Nucleus accumbens (tissue), 56 donors: ENCODE data around the gene PLEKHA8.

Source experiments
- DNase-seq, 56 donors: peaks; one replicate each; lab custom pipeline; 2025; lab: John Stamatoyannopoulos, UW

Gene PLEKHA8

DNA sequence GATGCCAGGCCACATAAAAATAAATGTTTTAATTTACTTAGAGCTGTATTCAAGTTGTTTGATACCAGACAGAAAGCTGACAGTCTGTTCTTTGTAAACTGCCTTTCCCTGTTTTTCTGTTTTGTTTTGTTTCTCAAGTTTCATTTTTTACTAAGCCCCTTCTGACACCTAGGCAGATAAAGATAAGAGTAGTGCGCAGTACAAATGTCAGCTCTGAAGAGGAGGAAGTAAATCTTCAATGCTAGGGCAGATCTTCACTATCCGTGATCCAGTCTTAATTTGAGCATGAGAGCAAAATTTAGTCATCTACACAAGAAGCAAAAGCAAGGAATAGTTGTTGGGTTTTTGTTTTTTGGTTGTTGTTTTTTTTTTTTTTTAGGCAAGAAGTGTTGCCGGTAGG, 133.9 kb downstream of the PLEKHA8 start:
- DNase-seq = no peak

DNA sequence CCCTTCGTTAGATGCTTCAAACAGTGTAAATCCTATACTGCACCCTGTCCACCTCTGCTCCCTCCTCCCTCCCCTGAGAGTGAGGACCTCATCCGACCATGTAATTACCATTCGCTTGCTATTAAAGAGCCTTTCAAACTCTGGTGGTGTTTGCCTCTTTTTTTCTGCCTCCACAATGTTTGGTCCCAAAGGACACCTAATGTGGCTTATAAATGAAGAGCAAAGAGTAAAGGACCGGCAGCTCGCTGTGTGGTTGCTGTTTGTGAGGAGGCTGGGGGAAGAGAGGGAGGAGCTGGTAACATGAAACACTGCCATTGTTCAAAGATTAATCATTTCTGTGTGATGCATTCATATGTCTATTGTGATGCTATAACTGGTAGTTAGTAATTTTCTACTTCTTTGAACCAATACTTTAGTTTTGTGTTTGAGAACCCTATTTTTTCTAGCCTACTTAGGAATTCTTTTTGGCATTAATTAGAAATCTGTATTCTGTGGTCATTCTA, 134.5 kb downstream of the PLEKHA8 start:
- peak in 27 of 56 donors; percentile 11 to 59 (median 32) for DNase-seq

DNA sequence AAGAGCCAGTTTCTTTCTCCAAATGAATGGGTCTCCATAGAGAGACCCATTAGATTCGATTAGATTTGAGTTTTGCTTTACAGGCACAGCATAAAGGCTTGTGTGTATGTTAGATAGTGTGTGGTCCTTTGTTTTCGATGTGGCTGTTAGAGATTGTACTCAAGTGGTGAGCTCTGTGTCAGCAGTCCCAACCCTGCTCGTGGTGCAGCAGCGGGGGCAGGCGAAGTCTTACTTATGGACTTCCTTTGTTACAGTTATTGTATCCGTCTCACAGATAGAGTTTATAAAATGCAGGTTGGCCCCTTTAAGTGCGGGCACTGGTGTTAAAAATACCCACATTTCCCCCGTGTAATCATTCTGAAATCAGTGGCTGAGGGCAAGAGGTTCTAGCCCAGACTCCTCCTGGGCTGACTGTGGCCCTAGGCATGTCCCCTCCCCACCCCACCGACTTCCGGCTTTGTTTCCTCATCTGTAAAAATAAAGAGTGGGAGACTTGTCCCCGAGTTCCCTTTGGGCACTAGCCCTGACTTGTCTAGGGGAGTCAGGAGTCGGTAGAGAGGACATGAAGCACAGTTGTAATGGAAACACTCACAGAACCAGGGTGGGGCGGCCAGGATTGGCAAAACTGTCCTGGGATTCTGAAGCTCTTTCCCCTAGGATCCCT, 135.2 kb downstream of the PLEKHA8 start:
- peak in 40 of 56 donors; percentile 22 to 79 (median 56) for DNase-seq

DNA sequence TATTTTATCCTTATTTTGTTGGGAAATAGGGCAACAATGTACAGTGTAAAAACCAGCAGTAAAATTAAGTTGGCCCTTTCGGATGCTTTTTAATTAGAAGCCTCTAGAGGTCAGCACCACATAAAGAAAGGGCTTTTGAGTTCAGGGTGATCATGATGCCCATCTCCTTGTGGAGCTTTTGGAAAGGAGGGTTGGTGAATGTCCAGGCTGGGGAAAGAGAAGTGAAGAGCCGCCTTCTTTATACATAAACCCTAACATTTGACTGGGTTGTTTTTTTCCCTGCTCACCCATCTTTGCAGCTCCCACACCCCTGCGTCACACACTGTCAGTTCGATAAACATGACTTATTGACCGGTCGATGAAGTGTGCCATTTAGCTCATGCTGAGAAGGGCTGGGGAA, 136.4 kb downstream of the PLEKHA8 start:
- DNase-seq = peak in 15 of 56 donors; percentile 13 to 51 (median 28)

DNA sequence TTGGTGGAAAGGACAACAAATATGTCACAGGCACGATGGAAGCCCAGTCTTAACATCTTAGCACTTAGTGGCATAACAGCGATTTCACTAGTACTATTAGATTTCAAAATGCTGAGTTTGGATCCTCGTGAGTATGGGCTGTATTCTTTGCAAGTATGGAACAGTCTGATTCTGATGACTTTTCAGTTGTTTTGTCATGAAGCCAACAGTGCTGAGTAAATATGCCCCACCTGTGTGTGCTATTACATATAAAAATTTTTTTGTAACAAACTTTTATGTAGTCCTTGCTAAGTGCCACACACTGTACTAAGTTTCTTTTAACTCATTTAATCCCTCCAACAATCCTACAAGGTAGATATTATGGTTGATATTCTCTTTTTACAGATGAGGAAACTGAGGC, 137.4 kb downstream of the PLEKHA8 start:
- DNase-seq = no peak

DNA sequence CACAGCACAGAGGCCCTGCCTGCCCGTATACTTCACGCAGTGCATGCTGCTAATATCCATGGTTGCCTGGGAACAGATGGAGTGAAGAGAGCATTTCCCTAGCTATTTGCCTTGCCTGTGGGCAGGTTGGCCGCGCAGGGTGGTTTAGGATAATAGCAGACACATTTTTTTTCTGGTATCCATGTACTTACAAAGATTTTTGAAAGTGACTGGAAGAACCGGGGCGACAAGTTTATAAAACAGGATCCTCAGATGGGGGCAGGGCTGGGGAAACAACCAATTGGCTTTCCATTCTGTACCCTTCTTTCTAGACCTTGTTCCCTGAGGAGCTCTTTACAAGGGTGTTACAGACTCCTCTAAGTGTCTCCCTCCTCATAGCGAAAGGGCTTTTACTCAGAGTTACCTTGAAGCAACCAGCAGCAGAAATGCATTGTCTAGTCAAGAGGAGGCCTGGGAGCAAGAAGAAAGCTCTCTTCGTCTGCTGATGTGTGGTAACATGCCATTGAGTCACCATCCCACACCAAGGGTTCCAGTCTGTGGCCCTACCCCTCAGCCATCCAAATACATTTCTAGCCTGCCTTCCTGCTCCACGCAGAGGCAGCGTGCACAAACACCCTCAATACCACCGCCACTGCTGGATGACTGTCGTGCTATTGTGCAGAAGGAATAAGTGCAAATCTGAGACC, 138.1 kb downstream of the PLEKHA8 start:
- peak in 1 of 56 donors; percentile 24 for DNase-seq

DNA sequence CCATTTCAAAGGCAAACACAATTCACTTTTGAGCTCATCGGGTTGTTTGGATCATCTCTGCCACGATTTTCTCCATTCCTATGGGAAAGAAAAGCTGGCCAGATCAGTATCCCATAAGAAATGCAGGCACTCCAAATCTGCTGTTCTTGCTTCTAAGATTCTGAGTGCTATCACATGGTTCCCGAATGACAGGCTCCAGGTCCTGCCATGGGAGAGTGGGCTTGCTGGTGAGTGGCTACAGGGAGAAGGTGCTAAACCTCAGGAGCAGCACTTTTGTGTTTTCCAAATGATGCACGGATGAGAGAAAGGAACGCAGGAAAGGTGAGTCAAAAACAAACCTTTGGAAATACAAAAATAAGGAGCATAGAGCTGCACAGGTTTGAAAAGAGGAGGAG, 138.6 kb downstream of the PLEKHA8 start:
- DNase-seq = no peak

DNA sequence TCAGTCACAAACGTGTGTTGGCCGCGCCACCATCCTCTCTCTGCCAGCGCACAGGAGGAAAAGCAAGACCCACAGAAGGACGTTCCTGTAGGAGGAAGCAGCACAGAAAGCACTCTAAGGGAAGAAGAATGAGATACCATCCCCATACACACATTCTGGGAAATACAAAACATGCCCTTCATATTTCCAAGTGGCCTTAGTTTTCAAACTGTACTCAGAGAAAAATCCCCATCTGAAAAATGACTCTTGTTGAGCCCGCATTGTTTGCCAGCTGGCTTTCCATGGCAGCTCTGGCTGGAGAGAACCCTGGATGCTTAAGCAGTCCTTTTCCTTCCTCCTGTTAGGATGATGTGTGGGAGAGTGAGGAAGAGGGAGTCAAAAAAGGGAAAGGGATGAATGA, 139.7 kb downstream of the PLEKHA8 start:
- DNase-seq = no peak

DNA sequence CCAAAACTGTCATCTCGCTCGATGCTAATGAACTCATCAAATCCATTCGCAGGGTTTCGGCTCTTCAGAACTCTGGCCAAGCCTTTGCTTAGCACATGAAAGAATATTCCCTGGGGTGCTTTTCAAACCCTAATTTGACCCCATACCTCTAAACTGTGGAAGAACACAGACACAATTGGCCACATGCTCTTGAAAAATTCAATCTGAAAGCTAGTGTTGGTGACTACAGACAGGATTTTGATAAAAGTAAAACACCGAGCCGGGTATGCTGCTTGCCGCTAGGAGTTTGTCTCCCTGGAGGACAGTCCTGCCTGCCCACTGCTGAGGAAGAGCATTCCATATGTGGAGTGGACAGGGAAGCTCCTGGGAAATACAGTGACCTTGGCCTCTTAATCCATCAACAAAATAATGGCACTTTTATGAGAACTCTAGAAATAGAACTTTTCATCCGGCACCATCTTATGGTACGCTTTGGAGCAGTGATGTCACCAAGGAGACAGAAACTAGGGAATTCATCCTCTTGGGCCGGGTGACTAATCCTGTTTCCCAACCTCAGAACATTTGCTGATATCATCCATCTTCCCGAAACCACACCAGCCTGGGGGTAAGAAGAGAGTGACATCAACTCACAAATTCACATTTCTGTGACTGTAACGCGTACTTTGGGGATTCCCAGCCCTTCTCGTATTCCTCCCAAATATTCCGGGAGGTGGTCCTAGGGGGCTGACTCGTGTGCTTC, 140.8 kb downstream of the PLEKHA8 start:
- DNase-seq = peak in 2 of 56 donors; percentile 17 to 28

DNA sequence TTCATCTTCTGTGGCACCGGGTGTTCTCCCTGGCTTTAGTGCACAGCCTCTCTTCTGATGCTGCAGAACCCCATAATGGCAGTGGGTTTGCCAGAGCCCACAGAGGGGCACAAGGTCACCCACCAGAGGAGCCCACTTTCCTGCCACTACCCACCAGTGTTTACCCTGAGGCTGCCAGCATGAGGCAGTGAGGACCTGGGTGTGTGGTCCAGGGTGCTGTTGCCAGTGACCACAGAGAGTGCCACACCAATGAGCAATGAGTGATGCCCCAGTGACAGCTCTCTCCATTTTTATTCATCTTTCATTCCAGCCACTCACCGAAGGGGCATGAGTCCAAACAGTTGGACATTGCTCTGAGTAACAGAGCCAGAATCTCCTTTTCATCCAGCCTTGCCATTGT, 141.4 kb downstream of the PLEKHA8 start:
- DNase-seq = no peak

DNA sequence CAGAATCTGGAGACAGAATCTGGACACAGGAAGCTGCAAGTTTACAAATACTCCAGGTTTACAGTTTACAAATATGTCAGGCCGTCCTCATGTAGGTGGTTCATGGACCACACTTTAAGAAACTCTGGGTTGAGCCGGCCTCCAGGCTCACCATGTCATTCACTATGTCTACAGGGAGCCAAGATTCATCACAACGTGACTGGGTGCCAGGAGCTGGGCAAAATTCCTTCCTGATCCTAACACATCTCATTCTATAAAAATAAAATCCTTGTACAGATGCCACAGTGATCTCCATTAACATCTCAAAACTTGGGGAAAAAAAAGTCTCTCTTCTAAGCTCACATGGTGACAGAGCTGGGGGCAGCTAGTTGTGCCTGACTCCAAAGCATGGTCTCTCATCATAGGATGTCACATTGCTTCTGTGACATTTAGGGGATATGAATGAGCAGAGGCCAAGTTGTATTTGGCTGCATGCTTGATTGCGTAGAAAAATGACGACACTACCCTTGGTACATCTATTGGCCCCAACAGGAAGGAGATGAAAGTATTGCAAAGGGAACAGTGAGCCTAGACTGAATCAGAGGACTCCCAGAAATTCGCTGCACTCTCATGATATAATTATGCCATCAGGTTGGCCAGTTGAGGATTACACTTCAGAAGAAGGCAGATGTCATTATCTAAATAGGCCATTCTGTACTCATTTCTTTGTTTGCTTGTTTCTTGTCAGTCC, 142.4 kb downstream of the PLEKHA8 start:
- no peak for DNase-seq

DNA sequence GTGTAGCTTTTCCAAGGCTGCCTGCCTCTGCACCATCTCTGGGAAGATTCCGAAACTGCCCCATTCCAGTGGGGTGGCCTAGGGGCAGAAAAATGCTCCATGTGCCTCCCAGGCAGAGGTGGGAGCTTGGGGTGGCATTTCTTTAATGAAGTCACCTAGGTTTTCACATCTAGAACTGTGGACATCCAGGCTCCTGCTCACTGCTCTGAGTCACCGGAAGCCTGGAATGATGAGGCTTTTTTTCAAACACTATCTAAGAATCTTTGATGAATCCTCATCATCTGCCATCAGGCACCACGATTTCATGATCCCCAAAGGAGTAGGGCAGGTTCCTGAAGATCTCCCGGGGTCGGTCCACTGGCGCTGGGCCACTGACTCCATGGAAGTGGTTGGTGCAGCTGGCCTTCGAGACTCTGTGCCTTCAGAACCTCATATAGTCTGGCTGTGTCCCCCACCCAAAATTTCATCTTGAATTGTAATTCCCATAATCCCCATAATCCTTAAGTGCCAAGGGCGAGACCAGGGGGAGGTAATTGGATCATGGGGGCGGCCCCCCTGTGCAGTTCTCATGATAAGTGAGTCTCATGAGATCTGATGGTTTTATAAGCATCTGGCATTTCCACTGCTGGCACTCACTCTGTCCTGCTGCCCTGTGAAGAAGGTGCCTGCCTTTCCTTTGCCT, 143.7 kb downstream of the PLEKHA8 start:
- DNase-seq = no peak

DNA sequence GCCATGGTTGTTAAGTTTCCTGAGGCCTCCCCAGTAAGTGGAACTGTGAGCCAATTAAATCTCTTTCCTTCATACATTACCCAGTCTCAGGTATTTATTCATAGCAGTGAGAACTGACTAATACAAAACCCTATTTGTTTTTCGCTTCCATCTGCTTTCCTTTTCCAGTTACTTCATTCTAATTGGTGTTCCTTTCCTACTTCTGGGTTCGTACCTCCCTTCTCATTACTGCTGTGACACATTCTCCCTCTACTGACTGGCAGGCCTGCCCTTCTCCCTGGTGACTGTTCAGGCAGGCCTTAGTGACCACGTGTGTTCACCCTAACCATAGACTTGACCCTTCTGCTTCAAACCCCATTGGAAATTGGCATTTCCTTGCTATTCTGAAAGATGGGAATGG, 144.2 kb downstream of the PLEKHA8 start:
- no peak for DNase-seq

DNA sequence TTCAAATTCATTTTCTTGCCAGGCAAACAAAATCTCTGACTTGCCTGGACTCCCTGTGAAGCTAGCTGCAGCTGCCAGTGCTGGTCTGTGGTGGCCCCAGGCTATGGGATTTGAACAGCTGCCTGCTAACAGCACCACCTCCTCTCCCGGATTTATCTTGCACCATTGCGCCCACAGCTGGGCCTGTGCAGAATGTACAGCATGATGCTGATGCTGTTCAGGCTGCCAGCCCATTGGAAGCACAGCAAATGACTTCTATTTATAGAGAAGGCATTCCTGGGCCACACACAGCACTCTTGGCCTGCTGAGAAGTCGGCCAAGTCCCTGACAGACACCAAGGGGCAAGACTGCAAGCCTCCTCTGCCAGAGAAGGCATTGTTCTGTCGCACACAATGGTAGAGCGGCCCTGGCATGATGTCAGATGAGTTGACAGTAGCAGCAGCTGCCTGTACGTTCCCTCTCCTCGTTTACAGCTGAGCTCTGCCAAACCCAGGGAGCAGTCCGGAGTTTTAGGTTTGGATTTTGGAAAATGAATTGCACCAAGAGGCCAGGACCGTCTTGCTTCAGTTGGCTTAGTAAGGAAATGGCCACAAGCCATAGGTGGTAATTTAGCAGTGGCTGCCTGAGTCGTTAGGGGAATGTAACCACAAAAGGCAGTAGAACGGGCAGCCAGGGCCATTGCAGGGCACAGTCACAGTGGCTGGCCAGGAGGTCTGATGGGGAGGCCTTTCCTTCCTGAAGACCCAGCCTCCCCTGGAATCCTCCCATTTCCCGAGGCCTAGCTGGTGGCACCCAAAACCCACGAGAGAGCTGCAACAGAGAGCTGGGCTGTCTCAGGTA, 145.1 kb downstream of the PLEKHA8 start:
- peak; percentile 22 to 98 (median 88) for DNase-seq

DNA sequence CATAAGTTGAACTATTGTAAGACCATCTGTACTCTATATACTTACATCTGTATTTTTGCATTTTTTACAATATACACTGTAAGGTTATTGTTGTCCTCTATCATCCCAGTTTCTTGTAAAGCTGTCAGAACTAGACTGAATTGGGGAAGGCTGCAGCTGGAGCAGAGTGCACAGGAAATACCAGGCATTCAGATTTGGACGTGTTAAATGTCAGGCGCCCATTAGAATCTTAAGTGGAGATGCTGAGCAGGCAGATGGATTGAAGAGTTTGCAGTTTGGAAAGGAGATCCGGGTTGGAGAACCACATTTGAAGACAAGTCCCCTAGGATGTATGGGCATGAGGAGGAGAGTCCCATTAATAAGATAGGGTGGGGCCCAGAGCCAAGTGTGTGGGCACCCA, 147.0 kb downstream of the PLEKHA8 start:
- no peak for DNase-seq

DNA sequence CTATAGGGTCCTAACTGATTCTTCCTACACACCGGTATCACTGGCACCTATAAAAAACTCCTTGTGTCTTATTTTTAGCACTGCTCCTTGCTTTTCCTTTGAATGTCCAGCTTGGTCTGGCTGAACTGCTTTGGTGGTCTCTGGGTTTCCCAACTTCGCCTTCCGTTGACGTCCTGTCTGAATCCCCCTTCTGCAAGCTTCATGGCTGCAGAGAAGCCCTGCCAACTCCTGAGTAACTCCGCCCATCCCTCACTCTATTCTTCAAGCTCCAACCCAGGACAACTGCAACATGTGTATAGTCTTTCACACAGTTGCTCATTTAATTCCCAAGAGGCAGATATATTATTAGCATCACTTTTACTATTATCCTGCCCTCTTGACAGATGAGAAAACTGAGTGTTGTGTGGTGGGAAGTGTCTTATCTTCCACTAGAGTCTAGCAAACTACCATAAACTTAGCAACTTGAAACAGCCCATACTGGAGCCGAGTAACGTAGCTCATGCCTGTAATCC, 147.5 kb downstream of the PLEKHA8 start:
- DNase-seq = no peak

DNA sequence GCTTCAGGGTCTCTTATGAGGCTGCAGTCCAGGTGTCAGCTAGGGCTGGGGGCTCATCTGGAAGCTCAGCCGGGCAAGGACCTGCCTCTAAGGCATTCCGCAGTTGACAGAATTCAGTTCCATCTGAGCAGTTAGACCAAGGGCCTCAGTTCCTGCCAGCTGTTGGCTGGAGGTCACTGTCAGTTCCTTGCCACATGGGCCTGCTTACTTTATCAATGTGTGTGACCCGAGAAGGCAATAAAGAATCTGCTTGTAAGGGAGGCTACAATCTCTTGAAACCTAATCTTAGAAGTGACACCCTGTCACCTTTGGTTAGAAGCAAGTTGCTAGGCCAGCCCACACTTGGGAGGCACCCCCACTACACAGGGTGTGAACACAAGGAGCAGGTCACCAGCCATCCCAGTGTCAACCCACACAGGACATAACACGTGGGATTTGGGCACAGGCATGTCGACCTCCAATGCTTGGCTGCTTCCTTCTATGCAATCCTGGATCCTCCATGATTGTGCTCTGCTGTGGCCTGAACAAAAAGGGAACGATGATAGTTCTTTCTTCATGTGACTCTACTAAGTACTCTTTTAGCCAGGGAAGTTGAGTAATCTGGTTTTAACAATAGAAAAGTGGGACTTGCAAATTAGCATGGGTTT, 148.4 kb downstream of the PLEKHA8 start:
- DNase-seq = no peak

DNA sequence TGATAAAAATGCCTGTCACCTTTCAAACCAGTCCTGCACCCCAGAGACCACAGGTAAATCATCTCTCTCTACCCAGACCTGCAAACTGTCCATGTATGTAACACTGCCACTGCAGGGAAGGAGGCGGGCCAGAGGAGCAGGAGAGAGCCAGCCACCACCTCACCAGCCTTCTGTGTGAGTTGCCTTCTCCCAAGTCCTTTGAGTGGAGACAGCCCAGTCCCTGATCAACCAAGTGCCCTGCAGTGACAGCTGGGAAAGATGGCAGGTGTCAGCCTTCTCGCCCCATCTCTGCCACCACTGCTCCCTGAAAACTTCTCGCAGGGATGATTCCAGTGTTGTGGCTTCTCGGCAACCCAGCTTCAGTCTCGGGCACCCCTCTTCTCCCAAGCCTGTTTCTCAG, 149.0 kb downstream of the PLEKHA8 start:
- DNase-seq = no peak

DNA sequence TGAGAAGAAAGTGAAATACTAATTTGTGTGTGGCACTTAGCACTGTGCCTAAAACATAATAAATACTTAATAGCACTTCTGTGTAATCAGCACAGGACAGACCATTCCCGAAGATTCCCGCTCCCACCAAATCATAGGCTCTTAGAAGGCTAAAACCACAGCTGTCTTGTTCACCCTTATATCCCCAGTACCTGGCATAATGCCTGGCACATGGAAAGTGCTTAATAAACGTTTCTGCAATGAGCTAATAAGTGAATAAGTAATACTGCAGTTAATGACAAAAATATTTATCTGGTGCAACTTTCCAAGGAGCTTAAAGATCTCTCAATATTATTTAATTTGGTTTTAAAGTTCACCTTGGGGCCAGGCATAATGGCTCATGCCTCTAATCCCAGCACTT, 149.8 kb downstream of the PLEKHA8 start:
- DNase-seq = no peak
